HG02943 (cell line): Measurements from ENCODE around the gene GDF2.

Source experiments
- ATAC-seq: cut with Tn5 transposase; IDR thresholded peaks from one replicate; pipeline ENCODE4 v1.9.1; 2021; ENCODE audit warnings: mild to moderate bottlenecking, low read depth, moderate library complexity; ENCODE audit not compliant: unreplicated experiment

Gene GDF2

DNA sequence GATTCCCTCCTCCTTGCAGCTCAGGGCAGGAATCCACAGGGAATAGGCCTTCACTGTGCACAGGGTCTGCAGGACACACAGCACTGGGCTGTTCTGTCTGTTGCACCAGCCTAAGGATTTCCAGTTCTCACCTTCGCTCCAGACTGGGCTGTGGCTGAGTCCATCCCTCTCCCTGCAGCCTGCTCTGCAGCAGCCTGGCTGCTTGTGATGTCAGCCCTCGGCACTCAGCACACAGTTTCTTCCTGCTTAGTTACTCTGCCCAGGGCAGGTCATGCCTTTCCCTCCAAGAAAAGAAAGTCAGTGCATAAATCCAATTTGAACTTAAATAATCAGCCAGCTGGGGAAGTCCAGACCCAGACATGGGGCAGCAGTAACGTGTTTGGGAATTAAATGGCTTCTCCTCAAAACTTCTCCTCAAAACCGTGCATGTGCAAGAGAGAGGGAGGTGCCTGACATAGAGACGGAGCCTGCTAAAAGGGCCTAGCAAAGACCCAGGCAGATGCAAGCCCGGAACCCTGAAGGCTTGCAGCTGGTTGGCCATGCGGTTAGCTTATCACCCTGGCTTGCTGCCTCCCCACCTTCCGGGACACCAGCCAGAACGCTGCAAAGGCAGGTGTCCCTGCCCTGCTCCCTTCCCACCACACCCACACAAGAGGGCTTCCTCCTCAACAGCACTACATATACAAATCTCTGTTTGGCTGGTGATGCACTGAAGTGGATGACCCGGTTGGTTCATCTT is 10.9 kb upstream of the GDF2 start:
- no peak for ATAC-seq

DNA sequence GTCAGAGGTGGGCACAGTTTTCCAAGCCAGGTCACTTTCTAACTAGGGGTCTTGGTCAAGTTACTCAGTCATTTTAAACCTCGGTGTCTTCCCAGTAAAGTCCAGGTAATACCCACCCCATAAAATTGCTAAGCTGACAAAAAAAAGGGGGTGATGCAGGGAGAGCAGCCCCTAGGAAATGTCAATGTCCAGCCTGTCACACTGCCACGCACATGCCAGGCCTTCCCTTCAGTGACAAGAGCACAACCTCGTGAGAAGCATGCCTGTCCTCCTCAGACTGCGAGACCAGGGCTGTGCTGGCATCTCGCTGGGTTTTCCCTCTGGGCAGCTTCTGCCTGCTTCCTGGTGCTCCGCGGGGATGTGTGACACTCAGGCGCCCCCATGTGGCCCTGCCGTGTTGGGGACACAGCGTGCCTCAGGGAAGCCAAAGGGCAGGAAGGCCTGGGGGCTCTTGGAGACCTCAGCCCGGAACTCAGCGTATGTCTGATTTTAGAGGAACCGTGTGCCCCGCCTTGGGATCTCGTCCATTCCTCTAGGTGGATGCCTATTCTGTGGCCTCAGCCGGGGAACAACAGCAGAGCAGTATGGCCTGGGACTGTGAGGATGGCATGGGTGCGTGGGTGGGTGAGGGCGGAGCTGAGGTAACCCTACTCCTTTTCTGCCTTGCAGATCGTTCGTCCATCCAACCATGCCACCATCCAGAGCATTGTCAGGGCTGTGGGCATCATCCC is 10.2 kb upstream of the GDF2 start:
- no peak for ATAC-seq

DNA sequence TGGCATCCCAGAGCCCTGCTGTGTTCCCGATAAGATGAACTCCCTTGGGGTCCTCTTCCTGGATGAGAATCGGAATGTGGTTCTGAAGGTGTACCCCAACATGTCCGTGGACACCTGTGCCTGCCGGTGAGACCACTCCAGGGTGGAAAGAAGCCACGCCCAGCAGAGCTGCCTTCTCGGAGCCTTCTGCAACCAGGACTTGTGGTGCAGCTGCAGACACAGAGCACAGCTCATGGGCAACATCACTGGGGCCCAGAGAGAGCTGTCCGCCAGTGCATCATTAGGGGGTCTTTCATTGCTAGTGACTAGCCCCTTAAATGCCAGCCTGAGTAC is 9.6 kb upstream of the GDF2 start:
- ATAC-seq = no peak

DNA sequence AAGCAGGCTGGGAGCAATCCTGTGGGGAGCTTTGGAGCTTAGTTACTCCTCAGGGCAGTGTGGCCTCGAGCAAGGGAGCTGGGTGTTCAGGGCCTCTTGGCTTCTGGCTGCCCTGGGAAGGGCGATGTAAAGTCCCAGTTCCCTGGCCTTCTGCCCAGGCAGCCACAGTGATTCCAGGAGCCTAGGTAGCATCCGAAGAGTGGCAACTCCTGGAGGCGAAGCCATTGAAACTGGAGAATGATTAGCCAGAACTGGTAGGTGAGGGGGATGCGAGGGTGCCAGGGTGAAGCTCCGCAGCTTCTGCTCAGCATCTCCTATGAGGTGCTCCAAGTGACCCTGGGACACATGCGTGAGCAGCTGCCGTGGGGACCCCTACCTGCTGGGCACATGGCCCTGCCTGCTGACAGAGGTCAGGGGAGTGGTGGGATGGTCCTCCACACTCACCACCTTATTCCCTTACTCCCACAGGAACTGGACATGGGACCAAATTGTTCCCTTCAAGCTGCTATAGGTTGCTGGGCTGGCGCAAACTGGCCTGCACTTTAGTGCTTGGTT is 7.8 kb upstream of the GDF2 start:
- ATAC-seq = no peak

DNA sequence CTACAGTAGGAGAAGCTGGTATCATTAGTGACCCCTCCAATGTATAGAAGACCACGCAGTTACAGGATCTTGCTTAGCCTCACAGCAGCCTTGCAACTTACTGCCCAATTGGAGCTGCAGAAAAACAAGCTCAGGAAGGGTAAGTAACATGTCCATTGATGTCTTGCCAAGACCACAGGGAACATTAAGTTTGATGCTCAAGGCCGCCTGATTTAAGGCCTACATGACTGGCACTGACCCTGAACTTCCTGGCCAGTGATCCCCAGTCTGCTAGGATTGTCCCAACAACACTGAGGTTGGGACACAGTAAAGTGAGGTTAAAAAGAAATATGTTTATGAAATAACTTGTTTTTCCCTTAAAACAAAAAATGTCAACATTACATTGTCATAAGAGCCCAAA is 6.8 kb upstream of the GDF2 start:
- no peak for ATAC-seq

DNA sequence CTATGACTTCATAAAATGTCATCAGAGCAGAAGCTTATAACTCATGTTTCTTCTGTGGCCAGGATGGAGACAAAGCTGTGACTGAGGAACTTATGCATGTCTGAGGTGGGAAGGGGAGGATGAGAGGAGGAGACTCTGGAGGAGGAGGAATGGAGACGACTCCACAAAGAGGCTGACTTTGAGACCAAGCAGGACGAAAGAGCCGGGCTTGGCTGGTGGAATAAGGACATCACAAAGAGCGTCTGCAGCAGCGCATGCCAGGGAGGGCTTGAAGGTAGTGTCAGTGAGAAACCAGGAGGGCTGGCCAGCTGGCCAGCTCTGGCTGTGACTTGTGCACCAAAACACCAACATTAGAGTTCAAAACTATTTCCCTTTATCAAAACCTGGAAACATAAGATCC is 6.1 kb upstream of the GDF2 start:
- no peak for ATAC-seq

DNA sequence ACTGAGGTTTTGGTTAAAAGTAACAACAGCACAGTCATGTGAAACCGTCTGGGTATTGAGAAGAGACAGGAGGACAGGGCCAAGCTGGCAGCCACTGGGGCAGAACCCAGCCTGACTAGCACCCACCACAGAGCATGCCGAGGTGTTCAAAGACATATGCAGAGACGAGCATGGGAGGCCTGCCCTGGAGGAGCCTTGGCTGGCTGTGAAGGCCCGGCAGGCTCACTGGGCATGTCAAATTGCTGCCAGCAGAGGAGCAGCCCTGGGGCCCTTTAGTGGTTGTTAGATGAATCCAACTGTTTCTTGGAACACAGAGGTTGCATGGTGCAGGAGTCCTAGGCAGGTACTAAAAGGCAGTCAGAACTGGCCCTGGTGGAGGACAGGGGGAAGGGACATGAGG is 5.0 kb upstream of the GDF2 start:
- no peak for ATAC-seq

DNA sequence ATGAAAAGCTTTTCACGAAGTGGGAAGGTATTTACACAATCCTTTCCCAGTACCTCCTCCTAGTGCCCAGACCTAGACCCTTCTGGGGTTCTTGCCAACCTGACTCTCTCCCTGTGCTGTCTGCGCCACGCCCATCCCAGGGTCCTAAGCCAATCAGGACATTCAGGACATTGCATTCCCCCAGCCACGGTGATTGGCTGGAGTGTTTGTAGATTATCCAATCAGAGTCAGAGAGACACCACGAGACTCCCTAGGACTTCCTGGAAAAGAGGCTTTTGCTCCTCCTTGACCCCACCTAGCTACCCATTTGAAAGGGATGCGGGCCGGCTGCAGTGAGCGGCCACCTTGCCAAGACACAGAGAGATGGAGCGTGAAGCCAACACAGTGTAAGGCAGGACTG is 3.5 kb upstream of the GDF2 start:
- ATAC-seq = no peak

DNA sequence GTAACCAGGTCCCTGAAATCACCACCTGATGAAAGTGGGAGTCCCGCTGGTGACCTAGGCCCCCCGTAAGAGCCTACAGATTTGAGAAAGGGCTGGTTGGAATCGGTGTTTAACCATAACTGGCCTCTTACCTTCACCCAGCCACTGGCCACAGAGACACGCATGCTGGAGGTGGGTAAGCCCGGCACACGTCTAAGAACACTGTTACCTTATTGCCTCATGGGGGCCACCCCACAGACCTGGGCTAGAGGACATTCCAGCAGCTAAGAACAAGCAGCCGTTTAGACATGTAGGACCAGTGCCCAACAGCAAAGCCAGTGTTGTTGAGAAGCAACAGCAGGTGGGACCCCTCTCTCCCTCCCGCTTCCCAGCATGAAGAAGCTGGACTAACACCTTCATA is 2.5 kb upstream of the GDF2 start:
- no peak for ATAC-seq

DNA sequence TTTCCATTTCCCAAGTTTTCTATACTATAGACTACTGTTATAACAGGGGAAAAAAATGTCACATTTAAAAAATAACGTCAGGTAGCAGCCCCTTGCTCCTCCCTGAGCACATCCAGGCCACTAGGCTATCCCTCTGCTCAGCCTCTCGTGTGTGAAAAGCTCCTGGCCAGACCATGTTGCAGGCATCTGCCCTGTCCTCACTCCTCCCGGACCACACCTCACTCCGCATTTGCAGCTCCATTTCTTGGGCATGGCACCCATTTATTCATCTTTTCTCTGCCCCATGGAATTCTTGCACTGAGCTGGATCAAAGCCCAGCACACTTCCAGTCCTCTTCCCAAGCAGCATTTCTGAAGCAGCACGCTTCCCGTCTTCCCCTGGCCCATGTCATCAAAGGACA is 1.4 kb upstream of the GDF2 start:
- ATAC-seq = no peak

DNA sequence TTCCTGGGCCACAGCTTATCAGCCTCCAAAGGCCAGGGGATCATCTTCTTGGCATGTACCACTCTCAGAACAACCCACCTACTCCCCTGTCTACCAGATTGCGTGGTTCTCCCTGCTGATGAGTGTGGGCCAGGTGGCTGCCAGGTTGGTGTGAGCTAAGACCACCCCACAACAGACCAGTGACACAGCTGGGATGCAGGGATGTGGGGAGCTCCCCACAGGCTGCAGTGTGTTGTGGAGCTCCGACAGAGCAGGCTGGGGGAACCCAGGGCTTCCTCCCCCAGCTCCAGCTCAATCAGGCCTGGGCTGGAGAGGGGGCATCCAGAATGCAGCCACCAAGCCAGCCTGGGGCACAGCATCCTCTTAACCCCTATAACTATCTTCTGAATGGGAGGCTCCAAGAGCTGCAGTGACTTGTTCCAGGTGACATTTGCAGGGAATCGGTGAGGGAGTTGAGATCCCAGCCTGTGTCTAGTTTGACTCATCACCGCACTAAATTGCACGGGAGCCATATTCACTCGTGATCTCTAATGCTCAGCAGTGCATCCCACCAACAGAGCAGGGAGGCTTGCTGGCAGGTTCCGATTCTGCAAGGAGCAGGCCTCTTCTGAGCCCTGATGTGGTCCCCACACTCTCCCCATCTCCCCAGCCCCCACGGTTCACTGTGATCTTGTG is 596 bp upstream of the GDF2 start:
- no peak for ATAC-seq

DNA sequence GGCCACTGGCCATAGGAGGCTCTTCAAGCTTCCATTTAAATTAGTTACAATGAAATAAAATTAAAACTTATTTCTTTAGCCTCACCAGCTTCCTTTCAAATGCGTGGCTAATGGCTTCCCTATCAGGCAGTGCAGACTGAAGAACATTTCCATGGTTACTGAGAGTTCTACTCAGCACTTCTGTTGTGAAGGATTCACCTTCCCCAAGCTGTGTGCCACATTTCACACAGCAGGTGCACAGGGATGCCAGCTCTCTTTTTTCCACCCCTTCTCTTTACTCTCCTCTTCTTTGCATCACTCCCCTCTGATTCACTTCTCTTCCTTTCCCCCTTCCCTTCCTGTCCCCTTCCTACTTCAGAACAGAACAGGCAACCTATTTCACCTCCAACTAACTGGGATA is 833 bp downstream of the GDF2 start:
- no peak for ATAC-seq

DNA sequence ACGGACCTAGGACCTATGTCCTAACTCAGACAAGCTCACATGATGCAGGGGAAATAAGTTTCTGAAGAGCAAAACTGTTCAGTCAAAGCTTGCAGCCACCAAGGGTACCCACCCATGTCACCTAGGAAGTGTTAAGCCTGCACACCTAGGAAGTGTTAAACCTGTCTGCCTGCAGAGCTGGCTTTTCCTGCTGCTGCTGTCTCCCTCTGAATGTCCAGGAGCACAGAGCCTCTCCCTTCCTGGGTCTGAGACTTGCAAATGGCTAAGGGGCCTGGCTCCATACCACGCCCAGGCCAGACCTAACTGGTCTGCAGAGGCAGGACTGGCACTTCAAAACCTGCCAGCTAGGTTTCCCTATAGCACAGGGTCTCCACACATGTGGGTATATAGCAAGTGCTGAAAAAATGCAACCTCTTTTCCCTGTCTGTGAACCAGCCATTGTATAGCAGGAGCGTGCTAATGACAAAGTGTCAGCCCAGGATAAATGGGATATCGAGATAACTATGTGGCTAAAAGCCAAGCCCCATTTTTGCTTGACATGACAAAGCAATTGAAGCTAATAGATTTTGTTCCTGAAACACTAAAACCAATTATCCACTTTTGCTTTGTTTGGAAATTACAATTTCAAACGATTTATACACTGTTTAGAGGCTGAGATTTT is 1.5 kb downstream of the GDF2 start:
- ATAC-seq = no peak

DNA sequence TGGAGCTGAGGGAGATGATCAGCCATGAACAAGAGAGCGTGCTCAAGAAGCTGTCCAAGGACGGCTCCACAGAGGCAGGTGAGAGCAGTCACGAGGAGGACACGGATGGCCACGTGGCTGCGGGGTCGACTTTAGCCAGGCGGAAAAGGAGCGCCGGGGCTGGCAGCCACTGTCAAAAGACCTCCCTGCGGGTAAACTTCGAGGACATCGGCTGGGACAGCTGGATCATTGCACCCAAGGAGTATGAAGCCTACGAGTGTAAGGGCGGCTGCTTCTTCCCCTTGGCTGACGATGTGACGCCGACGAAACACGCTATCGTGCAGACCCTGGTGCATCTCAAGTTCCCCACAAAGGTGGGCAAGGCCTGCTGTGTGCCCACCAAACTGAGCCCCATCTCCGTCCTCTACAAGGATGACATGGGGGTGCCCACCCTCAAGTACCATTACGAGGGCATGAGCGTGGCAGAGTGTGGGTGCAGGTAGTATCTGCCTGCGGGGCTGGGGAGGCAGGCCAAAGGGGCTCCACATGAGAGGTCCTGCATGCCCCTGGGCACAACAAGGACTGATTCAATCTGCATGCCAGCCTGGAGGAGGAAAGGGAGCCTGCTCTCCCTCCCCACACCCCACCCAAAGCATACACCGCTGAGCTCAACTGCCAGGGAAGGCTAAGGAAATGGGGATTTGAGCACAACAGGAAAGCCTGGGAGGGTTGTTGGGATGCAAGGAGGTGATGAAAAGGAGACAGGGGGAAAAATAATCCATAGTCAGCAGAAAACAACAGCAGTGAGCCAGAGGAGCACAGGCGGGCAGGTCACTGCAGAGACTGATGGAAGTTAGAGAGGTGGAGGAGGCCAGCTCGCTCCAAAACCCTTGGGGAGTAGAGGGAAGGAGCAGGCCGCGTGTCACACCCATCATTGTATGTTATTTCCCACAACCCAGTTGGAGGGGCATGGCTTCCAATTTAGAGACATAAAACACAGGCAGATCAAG is 3.3 kb downstream of the GDF2 start:
- ATAC-seq = no peak

DNA sequence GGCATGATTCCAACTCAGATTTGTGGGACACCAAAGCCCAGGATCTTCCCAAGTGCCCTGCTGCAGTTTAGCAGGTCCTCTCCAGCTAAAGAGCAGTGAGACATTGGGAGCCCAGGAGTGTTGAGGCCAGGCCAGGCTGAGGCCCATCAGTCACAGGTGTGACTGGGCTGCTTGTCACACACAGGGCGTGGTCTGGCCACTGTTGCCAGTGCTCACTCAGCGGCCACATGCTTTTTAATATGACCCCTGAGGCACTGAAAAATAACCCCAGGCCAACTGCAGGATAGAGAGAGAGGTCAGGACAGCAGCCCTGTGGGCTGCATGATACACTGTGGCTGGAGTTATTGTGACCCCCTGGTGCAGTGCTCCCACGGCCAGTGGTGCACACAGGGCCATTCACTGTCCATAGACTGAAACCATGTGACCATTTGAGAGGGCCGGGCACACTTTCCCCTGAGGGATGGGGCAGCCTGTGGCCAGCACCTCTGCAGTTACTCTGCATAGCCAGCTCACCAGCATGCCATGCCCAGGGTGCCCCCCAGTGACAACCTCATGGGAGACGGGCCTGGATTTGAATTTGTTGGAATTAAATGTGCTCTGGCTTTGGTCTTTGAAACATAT is 4.2 kb downstream of the GDF2 start:
- ATAC-seq = no peak

DNA sequence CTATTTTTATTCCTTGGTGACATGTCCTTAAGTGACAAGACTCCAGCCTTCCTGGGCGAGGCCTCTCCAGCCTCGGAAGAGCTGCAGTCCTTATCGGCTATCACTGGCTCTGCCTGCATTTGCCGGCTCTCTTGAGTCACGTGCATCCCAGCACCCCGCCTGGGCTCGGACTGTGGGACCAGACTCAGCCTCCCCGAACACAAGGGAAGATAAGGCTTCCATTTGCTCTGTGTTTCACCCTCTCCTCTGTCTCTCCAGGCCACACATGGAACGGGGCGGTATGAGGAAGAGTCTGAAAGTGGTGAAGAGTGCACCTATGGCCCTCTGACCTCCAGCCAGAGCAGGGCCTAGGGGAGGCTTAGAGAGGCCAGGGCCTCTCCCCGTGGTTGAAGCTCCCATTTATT is 4.7 kb downstream of the GDF2 start:
- no peak for ATAC-seq

DNA sequence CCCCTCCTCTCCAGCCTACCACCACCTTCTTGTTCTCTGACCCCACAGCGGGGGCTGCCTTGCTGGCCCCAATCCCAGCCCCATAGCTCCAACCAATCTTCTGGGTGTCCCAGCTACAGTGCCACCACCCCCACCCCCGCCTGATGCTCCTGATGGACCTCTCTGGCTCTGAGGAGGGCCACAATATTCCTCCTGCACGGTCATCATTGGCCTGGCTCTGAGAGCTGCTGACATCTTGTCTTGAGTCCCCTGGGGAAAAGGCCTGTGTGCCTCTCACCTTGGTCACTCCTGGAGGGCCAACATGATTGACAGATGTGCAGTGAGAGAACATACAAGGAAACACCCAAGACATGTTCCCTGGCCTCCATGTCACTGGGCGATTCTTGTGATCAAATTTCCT is 7.6 kb downstream of the GDF2 start:
- ATAC-seq = no peak

DNA sequence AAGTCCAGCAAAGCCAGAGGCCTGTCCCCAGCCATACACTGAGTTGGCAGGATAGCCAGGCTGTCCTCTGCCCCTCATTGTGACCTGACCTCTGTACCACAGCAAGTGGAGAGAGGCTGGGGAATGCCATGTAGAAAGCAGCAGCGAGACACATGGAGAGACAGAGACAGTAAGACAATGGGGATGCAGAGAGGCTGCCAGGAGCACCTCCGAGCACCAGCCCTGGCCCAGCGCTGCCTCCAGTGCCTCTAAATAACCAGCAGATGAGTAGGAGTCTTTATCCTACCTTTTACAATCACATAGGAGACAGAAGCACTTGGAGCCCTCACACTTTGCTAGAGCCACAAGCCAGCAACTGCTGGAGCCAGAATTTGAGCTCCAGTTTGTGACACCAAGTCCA is 8.1 kb downstream of the GDF2 start:
- no peak for ATAC-seq

DNA sequence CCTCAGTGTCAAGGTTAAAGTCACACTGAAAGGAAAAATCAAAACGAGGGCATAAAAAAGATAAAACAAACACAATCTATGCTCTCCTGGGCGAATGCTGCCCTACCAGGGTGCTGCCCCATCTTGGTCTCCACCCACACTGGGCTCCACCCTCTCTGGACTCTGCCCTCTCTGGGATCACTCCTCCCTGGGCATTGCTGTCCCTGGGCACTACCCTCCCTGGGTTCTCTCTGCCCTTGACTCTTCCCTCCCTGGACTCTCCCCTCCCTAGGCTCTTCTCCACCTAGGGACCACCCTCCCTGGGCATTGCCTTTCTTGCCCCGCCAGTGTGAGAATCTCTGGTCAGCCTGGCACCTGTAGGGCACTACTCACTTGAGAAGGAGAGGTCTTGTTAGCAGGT is 8.6 kb downstream of the GDF2 start:
- no peak for ATAC-seq

DNA sequence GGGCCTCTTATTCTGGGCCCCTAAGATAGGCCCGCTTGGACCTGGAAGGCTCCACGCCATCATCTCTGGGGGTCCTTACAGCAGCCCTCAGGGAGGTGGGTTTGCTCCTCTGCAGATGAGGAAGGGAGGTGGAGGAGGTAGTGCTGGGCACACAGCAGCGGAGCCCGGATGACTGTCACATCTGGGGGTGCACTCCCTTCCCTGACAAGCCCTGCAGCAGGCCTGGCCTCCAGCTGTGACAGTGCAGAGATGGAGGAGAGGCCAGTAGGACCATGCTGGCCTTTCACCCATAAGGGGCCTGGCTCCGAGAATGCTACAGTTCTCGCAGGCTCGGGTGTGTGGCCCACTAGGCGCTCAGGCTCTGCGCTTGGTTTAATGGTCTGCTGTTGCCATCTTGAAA is 9.2 kb downstream of the GDF2 start:
- no peak for ATAC-seq
